Cardiac muscle cell (in vitro differentiated cells and primary cell): ENCODE measurements around the gene EVPL. TPM values are rescaled to one million over a fixed set of nuclear protein-coding genes. Genes with fewer than 3 reads are reported as not detected.

ENCODE experiments used
- DNase-seq, 2 donors: peaks; one replicate each; pipeline versions ENCODE4 v3.0.0 to v3.0.0-alpha.2; 2010 to 2017; ENCODE audit warnings: low read depth in 1 of 2, low spot score in 1 of 2
- H3K27ac ChIP-seq: fragments of 200-600 bp; sonication (generic); 2 replicates; pipeline ENCODE4 v1.5.1; 2016
- H3K27me3 ChIP-seq: fragments of 200-600 bp; sonication (generic); 2 replicates; pipeline ENCODE4 v1.6.0; 2016; ENCODE audit warnings: control low read depth
- H3K36me3 ChIP-seq: fragments of 200-600 bp; sonication (generic); 2 replicates; pipeline ENCODE4 v1.5.1; 2016; ENCODE audit warnings: control low read depth
- H3K4me1 ChIP-seq: fragments of 200-600 bp; sonication (generic); 2 replicates; pipeline ENCODE4 v1.8.1; 2017; ENCODE audit warnings: low read depth, mild to moderate bottlenecking, mixed run types
- H3K4me3 ChIP-seq: fragments of 200-600 bp; sonication (generic); 2 replicates; pipeline ENCODE4 v1.5.1; 2016; ENCODE audit warnings: mild to moderate bottlenecking
- H3K9me3 ChIP-seq: fragments of 200-600 bp; sonication (generic); 2 replicates; pipeline ENCODE4 v1.5.1; 2017; ENCODE audit warnings: low read depth, mild to moderate bottlenecking, control low read depth
- CTCF ChIP-seq: IDR thresholded peaks from 2 replicates; pipeline ENCODE4 v1.5.1; 2012; ENCODE audit warnings: low read depth, mild to moderate bottlenecking, low read length
- polyA plus RNA-seq: library from polyadenylated mRNA; unstranded; fragments of >200 nt; fragmentation: Nextera tagmentation; extraction: Ambion mirVana; gene quantifications from 2 replicates; pipeline ENCODE4 v1.2.1, GENCODE V29; 2016
- total RNA-seq: library from RNA; depleted of rRNA; stranded (reverse); fragments of >200 nt; gene quantifications from 2 replicates; pipeline ENCODE4 v1.2.3, GENCODE V29; 2016

The EVPL gene
- total and polyA plus RNA-seq, 2 experiments from 2014 or later = 0.09 TPM; not detected in 1

- no peak for DNase-seq
- Histone ChIP-seq H3K27me3 (no peaks in the 10 kb centered on the region), H3K4me1 (peaks cover 7% of the 10 kb centered on the region), H3K4me3 (no peak overlapping the region), H3K36me3 (no peaks in the 10 kb centered on the region), H3K9me3 (no peaks in the 10 kb centered on the region), H3K27ac (no peak overlapping the region)
- no peak for TF ChIP-seq CTCF
Observed at GRCh38 chr17:76024353-76024752, 2.8 kb downstream of the EVPL start.

GRCh38 chr17:76023900-76024237, 3.2 kb downstream of the EVPL start:
- Histone ChIP-seq H3K4me1 (peaks cover 2% of the 10 kb centered on the region), H3K36me3 (no peaks in the 10 kb centered on the region), H3K27ac (no peak overlapping the region), H3K27me3 (no peaks in the 10 kb centered on the region), H3K9me3 (no peaks in the 10 kb centered on the region), H3K4me3 (no peak overlapping the region)
- DNase-seq = no peak
- no peak for TF ChIP-seq CTCF

GRCh38 chr17:76022973-76023899, 3.9 kb downstream of the EVPL start:
- H3K9me3 ChIP-seq = no peaks in the 10 kb centered on the region
- no peaks in the 10 kb centered on the region for H3K36me3 ChIP-seq
- no peak overlapping the region for H3K4me3 ChIP-seq
- TF ChIP-seq CTCF = no peak
- no peaks in the 10 kb centered on the region for H3K27me3 ChIP-seq
- DNase-seq = no peak
- no peaks in the 10 kb centered on the region for H3K4me1 ChIP-seq
- H3K27ac ChIP-seq = no peak overlapping the region

- no peak for TF ChIP-seq CTCF
- Histone ChIP-seq H3K4me1 (no peaks in the 10 kb centered on the region), H3K4me3 (no peak overlapping the region), H3K36me3 (no peaks in the 10 kb centered on the region), H3K27me3 (no peaks in the 10 kb centered on the region), H3K27ac (no peak overlapping the region), H3K9me3 (no peaks in the 10 kb centered on the region)
- DNase-seq = no peak
Observed at GRCh38 chr17:76022285-76022684, 4.8 kb downstream of the EVPL start.

- Histone ChIP-seq H3K4me1 (no peaks in the 10 kb centered on the region), H3K4me3 (no peak overlapping the region), H3K9me3 (no peaks in the 10 kb centered on the region), H3K36me3 (no peaks in the 10 kb centered on the region), H3K27ac (no peak overlapping the region), H3K27me3 (peaks cover under 1% of the 10 kb centered on the region)
- no peak for TF ChIP-seq CTCF
- no peak for DNase-seq
Observed at GRCh38 chr17:76019833-76020467, 7.2 kb downstream of the EVPL start.
